Measurements from ENCODE around the gene C1orf226. TPM values are rescaled to one million over a fixed set of nuclear protein-coding genes. Genes with fewer than 3 reads are reported as not detected.

Gene C1orf226
- total and polyA plus RNA-seq, 9 of the 15 experiments (the other 6 are each of a cell fraction or from before 2014, with no cell fraction given): 0.10 to 1.4 (median 0.47) TPM

DNA sequence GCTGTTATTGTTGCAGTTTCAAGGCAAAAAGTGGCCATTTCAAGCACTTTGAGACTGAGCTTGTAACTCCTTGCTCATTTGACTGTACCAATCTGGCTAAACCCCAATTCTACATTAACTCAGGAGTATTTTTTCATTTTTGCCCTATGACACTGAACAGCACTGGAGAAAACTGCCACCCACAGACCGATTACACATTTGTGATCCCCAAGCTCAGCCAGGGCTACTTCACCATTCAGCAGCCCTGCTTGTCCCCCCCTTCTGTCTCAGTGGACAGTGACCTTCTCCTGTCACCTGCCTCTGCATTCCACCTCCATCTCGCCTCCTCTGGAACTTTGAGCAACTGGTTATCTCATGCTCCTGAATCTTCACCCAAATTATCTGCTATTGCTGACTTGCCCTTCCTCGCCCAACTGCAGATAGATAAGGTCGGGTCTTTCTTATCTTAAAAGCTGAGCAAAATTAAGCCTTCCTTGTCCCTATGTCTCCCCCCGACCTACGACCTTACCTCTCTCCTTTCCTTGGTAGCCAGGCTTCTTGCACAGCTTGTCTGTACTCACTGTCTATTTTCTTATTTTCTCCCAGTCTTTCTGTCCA is 30.2 kb upstream of the C1orf226 start (continued):
- no peak for TF ChIP-seq MLX (CRISPR knock-in tag; conservative IDR thresholded peaks at IDR 0.05)
- no peak for TF ChIP-seq ZNF175 (CRISPR knock-in tag; IDR thresholded peaks at IDR 0.05; ENCODE audit: low read depth)
- TF ChIP-seq HNRNPH1 (optimal IDR thresholded peaks at IDR 0.05; ENCODE audit: low read depth, low read length): no peak
- TF ChIP-seq TAL1 (IDR thresholded peaks at IDR 0.05): peak; percentile 69
- no peak for TF ChIP-seq ZNF668 (CRISPR knock-in tag; IDR thresholded peaks at IDR 0.05)
- TF ChIP-seq, protein P1, sequence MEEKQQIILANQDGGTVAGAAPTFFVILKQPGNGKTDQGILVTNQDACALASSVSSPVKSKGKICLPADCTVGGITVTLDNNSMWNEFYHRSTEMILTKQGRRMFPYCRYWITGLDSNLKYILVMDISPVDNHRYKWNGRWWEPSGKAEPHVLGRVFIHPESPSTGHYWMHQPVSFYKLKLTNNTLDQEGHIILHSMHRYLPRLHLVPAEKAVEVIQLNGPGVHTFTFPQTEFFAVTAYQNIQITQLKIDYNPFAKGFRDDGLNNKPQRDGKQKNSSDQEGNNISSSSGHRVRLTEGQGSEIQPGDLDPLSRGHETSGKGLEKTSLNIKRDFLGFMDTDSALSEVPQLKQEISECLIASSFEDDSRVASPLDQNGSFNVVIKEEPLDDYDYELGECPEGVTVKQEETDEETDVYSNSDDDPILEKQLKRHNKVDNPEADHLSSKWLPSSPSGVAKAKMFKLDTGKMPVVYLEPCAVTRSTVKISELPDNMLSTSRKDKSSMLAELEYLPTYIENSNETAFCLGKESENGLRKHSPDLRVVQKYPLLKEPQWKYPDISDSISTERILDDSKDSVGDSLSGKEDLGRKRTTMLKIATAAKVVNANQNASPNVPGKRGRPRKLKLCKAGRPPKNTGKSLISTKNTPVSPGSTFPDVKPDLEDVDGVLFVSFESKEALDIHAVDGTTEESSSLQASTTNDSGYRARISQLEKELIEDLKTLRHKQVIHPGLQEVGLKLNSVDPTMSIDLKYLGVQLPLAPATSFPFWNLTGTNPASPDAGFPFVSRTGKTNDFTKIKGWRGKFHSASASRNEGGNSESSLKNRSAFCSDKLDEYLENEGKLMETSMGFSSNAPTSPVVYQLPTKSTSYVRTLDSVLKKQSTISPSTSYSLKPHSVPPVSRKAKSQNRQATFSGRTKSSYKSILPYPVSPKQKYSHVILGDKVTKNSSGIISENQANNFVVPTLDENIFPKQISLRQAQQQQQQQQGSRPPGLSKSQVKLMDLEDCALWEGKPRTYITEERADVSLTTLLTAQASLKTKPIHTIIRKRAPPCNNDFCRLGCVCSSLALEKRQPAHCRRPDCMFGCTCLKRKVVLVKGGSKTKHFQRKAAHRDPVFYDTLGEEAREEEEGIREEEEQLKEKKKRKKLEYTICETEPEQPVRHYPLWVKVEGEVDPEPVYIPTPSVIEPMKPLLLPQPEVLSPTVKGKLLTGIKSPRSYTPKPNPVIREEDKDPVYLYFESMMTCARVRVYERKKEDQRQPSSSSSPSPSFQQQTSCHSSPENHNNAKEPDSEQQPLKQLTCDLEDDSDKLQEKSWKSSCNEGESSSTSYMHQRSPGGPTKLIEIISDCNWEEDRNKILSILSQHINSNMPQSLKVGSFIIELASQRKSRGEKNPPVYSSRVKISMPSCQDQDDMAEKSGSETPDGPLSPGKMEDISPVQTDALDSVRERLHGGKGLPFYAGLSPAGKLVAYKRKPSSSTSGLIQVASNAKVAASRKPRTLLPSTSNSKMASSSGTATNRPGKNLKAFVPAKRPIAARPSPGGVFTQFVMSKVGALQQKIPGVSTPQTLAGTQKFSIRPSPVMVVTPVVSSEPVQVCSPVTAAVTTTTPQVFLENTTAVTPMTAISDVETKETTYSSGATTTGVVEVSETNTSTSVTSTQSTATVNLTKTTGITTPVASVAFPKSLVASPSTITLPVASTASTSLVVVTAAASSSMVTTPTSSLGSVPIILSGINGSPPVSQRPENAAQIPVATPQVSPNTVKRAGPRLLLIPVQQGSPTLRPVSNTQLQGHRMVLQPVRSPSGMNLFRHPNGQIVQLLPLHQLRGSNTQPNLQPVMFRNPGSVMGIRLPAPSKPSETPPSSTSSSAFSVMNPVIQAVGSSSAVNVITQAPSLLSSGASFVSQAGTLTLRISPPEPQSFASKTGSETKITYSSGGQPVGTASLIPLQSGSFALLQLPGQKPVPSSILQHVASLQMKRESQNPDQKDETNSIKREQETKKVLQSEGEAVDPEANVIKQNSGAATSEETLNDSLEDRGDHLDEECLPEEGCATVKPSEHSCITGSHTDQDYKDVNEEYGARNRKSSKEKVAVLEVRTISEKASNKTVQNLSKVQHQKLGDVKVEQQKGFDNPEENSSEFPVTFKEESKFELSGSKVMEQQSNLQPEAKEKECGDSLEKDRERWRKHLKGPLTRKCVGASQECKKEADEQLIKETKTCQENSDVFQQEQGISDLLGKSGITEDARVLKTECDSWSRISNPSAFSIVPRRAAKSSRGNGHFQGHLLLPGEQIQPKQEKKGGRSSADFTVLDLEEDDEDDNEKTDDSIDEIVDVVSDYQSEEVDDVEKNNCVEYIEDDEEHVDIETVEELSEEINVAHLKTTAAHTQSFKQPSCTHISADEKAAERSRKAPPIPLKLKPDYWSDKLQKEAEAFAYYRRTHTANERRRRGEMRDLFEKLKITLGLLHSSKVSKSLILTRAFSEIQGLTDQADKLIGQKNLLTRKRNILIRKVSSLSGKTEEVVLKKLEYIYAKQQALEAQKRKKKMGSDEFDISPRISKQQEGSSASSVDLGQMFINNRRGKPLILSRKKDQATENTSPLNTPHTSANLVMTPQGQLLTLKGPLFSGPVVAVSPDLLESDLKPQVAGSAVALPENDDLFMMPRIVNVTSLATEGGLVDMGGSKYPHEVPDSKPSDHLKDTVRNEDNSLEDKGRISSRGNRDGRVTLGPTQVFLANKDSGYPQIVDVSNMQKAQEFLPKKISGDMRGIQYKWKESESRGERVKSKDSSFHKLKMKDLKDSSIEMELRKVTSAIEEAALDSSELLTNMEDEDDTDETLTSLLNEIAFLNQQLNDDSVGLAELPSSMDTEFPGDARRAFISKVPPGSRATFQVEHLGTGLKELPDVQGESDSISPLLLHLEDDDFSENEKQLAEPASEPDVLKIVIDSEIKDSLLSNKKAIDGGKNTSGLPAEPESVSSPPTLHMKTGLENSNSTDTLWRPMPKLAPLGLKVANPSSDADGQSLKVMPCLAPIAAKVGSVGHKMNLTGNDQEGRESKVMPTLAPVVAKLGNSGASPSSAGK (IDR thresholded peaks at IDR 0.05): no peak
- peak; percentile 75 for TF ChIP-seq CBFA2T2 (conservative IDR thresholded peaks at IDR 0.05)
- TF ChIP-seq CLOCK (CRISPR knock-in tag; IDR thresholded peaks at IDR 0.05; ENCODE audit: borderline replicate concordance): no peak
- no peak for TF ChIP-seq SLC30A9 (CRISPR knock-in tag; IDR thresholded peaks at IDR 0.05)
- no peak for TF ChIP-seq SMARCA5 (IDR thresholded peaks at IDR 0.05)
- TF ChIP-seq, protein P2, sequence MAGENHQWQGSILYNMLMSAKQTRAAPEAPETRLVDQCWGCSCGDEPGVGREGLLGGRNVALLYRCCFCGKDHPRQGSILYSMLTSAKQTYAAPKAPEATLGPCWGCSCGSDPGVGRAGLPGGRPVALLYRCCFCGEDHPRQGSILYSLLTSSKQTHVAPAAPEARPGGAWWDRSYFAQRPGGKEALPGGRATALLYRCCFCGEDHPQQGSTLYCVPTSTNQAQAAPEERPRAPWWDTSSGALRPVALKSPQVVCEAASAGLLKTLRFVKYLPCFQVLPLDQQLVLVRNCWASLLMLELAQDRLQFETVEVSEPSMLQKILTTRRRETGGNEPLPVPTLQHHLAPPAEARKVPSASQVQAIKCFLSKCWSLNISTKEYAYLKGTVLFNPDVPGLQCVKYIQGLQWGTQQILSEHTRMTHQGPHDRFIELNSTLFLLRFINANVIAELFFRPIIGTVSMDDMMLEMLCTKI (IDR thresholded peaks at IDR 0.05; ENCODE audit: partially characterized antibody): no peak
